ENCODE results near the gene CFAP99. TPM values are rescaled to one million over a fixed set of nuclear protein-coding genes. Genes with fewer than 3 reads are reported as not detected.

Gene CFAP99
- total and polyA plus RNA-seq, 8 donors: 0.05 to 1.4 (median 0.62) TPM; not detected in 3

DNA sequence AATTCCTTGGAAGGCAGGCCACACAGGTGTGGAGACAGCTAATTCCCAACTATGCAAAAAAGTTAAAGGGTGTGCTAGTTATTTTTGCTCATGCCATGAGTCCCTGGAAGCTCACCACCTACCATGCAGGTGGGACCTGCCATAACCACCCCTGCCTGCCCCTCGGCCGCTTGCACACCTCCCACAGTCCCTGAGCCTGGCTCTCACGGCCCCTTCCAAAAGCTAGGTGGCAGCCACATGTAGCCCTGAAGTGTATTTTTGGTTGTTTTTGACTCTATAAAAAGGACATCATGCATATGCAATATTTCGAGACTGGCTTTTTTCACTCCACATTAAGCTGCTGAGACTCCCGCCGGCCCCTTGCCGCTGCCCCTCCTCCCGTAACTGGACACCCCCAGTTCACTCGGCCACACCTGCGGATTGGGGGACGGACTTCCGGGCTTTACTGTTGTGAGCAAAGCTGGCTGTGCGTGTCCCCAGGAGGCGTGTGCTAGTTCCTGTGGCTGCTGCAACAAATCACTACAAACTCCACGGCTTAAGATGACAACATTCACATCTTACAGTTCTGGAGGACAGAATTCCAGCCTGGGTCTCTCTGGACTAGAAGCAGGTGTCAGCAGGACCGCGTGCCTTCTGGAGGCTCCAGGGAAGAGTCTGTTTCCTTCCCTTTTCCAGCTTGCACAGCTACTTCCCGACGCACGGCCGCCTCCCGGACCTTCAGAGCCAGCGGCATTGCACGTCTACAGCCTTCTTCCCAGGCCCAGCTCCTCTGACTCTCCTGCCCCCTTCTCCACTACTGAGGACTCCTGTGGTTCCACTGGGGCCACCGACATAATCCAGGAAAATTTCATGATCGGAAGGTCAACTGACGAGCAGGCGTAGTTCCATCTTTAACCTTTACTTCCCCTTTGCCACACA is 25.1 kb upstream of the CFAP99 start:
- Histone ChIP-seq H3K9me3 (no peaks in the 10 kb centered on the region), H3K4me3 (peak overlapping the region; percentile 11 to 35 (median 19)), H3K27ac (no peak overlapping the region), H3K36me3 (no peaks in the 10 kb centered on the region), H3K27me3 (peaks cover 0 to 17% (median 0%) of the 10 kb centered on the region in 3 donors), H3K4me1 (peaks cover 0 to 23% (median 19%) of the 10 kb centered on the region in 4 donors)
- 18 to 27% (median 22%) methylated on average over 28 of the region's 28 CpGs for WGBS, 5 donors
- TF ChIP-seq EP300 (IDR thresholded peaks at IDR 0.05) (no peak), POLR2AphosphoS5 (IDR thresholded peaks at IDR 0.05) (no peak)
- TF ChIP-seq, protein P1, sequence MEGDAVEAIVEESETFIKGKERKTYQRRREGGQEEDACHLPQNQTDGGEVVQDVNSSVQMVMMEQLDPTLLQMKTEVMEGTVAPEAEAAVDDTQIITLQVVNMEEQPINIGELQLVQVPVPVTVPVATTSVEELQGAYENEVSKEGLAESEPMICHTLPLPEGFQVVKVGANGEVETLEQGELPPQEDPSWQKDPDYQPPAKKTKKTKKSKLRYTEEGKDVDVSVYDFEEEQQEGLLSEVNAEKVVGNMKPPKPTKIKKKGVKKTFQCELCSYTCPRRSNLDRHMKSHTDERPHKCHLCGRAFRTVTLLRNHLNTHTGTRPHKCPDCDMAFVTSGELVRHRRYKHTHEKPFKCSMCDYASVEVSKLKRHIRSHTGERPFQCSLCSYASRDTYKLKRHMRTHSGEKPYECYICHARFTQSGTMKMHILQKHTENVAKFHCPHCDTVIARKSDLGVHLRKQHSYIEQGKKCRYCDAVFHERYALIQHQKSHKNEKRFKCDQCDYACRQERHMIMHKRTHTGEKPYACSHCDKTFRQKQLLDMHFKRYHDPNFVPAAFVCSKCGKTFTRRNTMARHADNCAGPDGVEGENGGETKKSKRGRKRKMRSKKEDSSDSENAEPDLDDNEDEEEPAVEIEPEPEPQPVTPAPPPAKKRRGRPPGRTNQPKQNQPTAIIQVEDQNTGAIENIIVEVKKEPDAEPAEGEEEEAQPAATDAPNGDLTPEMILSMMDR (IDR thresholded peaks at IDR 0.05): peak in 1 of 7 experiments; percentile 22
- intact Hi-C loops (cut with DNase I; ENCODE audit: low total_unique reads): no loop called here
- peak; percentile 49 to 87 for DNase-seq

- peaks cover 0 to 23% (median 16%) of the 10 kb centered on the region in 4 donors for H3K4me1 ChIP-seq
- intact Hi-C loops (cut with DNase I; ENCODE audit: low total_unique reads): no loop called here
- no peaks in the 10 kb centered on the region for H3K36me3 ChIP-seq
- TF ChIP-seq, protein P1 (IDR thresholded peaks at IDR 0.05): no peak
- no peak for TF ChIP-seq POLR2AphosphoS5 (IDR thresholded peaks at IDR 0.05)
- TF ChIP-seq EP300 (IDR thresholded peaks at IDR 0.05): no peak
- TF ChIP-seq POLR2A (IDR thresholded peaks at IDR 0.05): no peak
- H3K27me3 ChIP-seq: peaks cover 0 to 11% (median 0%) of the 10 kb centered on the region in 3 donors
- DNase-seq: no peak
- H3K27ac ChIP-seq: no peak overlapping the region
- 93 to 96% (median 94%) methylated on average over 13 to 17 of the region's 17 CpGs for WGBS, 5 donors
- H3K9me3 ChIP-seq: no peaks in the 10 kb centered on the region
- no peak overlapping the region for H3K4me3 ChIP-seq
Observed at GRCh38 chr4:2394528-2394927, 24.2 kb upstream of the CFAP99 start.

GRCh38 chr4:2395038-2395437 is 23.7 kb upstream of the CFAP99 start:
- H3K27ac ChIP-seq: no peak overlapping the region
- peaks cover 0 to 23% (median 16%) of the 10 kb centered on the region in 4 donors for H3K4me1 ChIP-seq
- no peak for DNase-seq
- TF ChIP-seq, protein P1 (IDR thresholded peaks at IDR 0.05): no peak
- no peak for TF ChIP-seq POLR2A (IDR thresholded peaks at IDR 0.05)
- no peak for TF ChIP-seq EP300 (IDR thresholded peaks at IDR 0.05)
- TF ChIP-seq POLR2AphosphoS5 (IDR thresholded peaks at IDR 0.05): no peak
- H3K9me3 ChIP-seq: no peaks in the 10 kb centered on the region
- peaks cover 0 to 11% (median 0%) of the 10 kb centered on the region in 3 donors for H3K27me3 ChIP-seq
- intact Hi-C loops (cut with DNase I; ENCODE audit: low total_unique reads): no loop called here
- no peak overlapping the region for H3K4me3 ChIP-seq
- WGBS, 5 donors: 83 to 94% (median 90%) methylated on average over 9 of the region's 9 CpGs
- no peaks in the 10 kb centered on the region for H3K36me3 ChIP-seq

GRCh38 chr4:2395584-2395983 is 23.2 kb upstream of the CFAP99 start:
- no peak for DNase-seq
- no peak for TF ChIP-seq EP300 (IDR thresholded peaks at IDR 0.05)
- no peak for TF ChIP-seq POLR2A (IDR thresholded peaks at IDR 0.05)
- no peak for TF ChIP-seq POLR2AphosphoS5 (IDR thresholded peaks at IDR 0.05)
- TF ChIP-seq, protein P1 (IDR thresholded peaks at IDR 0.05): no peak
- no peak overlapping the region for H3K4me3 ChIP-seq
- H3K9me3 ChIP-seq: no peaks in the 10 kb centered on the region
- H3K27me3 ChIP-seq: peaks cover 0 to 11% (median 0%) of the 10 kb centered on the region in 3 donors
- no peaks in the 10 kb centered on the region for H3K36me3 ChIP-seq
- H3K27ac ChIP-seq: no peak overlapping the region
- 44 to 74% (median 61%) methylated on average over 6 to 9 of the region's 9 CpGs for WGBS, 5 donors
- intact Hi-C loops (cut with DNase I; ENCODE audit: low total_unique reads): no loop called here
- H3K4me1 ChIP-seq: peaks cover 0 to 23% (median 16%) of the 10 kb centered on the region in 4 donors

Data from stomach (tissue), 9 donors.